SJSA1 (cell line): ENCODE results near the gene ZRANB3. TPM values are rescaled to one million over a fixed set of nuclear protein-coding genes. Genes with fewer than 3 reads are reported as not detected.

Experiments used
- DNase-seq, 2 experiments: peaks; one replicate each; pipeline ENCODE4 v3.0.0-alpha.2; 2015 to 2020; ENCODE audit warnings: low spot score in 2 of 2, low read depth in 1 of 2
- H3K27ac ChIP-seq: fragments of 250-450 bp; sonication (Bioruptor Pico); 2 replicates; pipeline ENCODE4 v1.5.1; 2020; ENCODE audit warnings: mild to moderate bottlenecking, moderate library complexity
- H3K27me3 ChIP-seq: fragments of 250-450 bp; sonication (Bioruptor Pico); replicated peaks from 2 replicates; pipeline ENCODE4 v1.5.1; 2020; ENCODE audit warnings: mild to moderate bottlenecking, moderate library complexity
- H3K36me3 ChIP-seq: fragments of 250-450 bp; sonication (Bioruptor Pico); 2 replicates; pipeline ENCODE4 v1.5.1; 2020; ENCODE audit warnings: mild to moderate bottlenecking
- H3K4me1 ChIP-seq: fragments of 250-450 bp; sonication (Bioruptor Pico); replicated peaks from 2 replicates; pipeline ENCODE4 v1.6.1; 2021; ENCODE audit warnings: mild to moderate bottlenecking
- H3K4me3 ChIP-seq: fragments of 250-450 bp; sonication (Bioruptor Pico); 2 replicates; pipeline ENCODE4 v1.5.1; 2020; ENCODE audit warnings: mild to moderate bottlenecking
- H3K9me3 ChIP-seq: fragments of 250-450 bp; sonication (Bioruptor Pico); replicated peaks from 2 replicates; pipeline ENCODE4 v1.5.1; 2020; ENCODE audit warnings: mild to moderate bottlenecking
- total RNA-seq: library from RNA; depleted of rRNA; stranded (reverse); fragments of >200 nt; shearing (Covaris generic); gene quantifications from 2 replicates; pipeline ENCODE4 v1.2.3, GENCODE V29; 2014

Gene ZRANB3
- total RNA-seq, 1 experiment from 2014 or later: 9.3 TPM

DNA sequence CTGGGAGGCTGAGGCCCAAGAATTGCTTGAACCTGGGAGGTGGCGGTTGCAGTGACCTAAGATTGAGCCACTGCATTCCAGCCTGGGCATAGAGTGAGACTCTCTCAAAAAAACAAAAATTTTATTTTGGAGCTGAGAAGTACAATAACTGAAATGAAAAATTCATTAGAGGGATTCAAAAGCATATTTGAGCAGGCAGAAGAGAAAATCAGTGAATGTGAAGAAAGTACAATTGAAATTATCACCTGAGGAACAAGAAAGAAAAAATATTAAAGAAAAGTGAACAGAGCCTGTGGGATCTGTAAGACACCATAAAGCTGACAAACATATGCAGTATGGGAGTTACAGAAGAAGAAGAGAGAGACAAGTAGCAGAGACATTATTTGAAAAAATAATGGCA is 341.9 kb downstream of the ZRANB3 start:
- Histone ChIP-seq H3K27me3 (no peaks in the 10 kb centered on the region), H3K36me3 (no peaks in the 10 kb centered on the region), H3K4me1 (no peaks in the 10 kb centered on the region), H3K9me3 (no peaks in the 10 kb centered on the region), H3K27ac (no peak overlapping the region), H3K4me3 (no peak overlapping the region)
- no peak for DNase-seq

DNA sequence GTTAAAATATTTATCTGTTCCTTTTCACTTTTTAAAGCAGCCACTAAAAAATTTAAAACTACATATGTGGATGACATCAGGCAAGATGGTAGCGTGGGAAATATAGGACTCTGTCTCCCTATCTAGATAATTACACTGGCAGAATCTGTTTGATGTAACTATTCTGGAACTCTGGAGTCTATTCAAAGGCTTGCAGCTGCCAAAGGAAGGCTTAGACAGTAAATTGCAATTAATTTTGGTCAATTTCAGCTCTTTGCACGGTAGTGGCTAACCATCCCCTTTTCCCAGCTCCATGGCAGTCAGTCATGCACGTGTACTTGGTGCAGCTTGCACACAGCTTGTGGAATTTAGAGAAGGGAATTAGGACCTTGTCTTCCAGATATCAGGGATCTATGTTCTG is 343.7 kb downstream of the ZRANB3 start:
- Histone ChIP-seq H3K4me3 (no peak overlapping the region), H3K27me3 (no peaks in the 10 kb centered on the region), H3K36me3 (no peaks in the 10 kb centered on the region), H3K9me3 (no peaks in the 10 kb centered on the region), H3K27ac (no peak overlapping the region), H3K4me1 (no peaks in the 10 kb centered on the region)
- no peak for DNase-seq

DNA sequence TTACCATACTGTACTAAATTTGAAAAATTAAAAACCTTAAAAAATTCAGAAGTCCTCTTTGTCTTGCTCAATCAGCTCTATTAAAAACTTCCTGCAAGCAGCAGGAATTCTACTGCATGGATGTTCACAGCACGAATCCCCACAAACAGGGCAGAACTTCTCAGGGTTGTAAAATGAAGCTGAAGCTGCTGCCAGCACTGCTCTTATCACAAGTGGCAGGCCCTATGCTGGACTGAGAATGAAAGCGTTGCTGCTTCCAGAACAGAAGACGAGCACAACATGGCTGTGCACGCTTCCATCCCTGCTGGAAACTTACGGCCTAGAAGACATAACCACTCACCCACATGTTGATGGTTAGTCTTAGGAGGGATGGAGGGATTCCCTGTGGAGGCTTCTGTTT is 345.0 kb downstream of the ZRANB3 start:
- Histone ChIP-seq H3K4me3 (no peak overlapping the region), H3K27me3 (no peaks in the 10 kb centered on the region), H3K9me3 (no peaks in the 10 kb centered on the region), H3K27ac (no peak overlapping the region), H3K36me3 (no peaks in the 10 kb centered on the region), H3K4me1 (no peaks in the 10 kb centered on the region)
- DNase-seq: no peak

DNA sequence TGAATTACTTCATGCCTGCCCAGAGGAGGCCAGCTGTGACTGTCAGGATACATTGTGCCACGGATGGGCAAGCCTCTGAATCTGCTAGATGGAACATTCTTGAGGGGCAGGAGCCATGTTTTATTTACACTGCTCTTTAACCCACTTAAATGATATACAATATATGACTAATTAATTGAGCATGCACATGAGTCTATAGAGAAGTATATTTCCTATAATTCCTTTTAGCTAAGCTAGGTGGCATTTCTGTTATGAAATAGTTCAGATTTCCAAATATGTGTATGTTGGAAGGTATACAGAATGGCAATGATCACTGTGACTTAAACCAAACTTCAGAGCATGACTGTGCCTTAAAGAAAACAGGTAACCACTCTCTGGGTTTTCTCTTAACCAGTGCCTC is 347.2 kb downstream of the ZRANB3 start:
- H3K27me3 ChIP-seq: no peaks in the 10 kb centered on the region
- no peak for DNase-seq
- H3K4me3 ChIP-seq: no peak overlapping the region
- H3K36me3 ChIP-seq: no peaks in the 10 kb centered on the region
- H3K9me3 ChIP-seq: no peaks in the 10 kb centered on the region
- no peak overlapping the region for H3K27ac ChIP-seq
- H3K4me1 ChIP-seq: no peaks in the 10 kb centered on the region

DNA sequence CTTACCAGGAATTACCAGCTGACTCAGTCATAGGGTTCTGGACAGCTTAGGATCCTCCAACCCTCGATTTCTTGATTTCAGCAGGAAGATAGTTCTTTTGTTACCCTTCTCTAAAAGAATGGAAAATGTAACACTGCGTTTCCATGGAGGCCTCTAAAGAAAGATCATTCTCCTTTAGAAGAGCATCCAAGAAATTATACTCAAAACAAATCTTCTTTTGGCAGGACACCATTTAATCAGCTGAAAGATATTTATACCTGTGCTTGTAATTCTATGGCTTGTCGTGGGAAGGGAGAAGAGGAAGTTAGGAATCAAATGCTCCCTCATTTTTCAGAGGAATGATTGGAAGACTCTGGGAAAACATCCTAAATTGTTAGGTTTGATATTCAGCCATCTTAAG is 348.4 kb downstream of the ZRANB3 start:
- no peaks in the 10 kb centered on the region for H3K4me1 ChIP-seq
- no peak overlapping the region for H3K4me3 ChIP-seq
- H3K27ac ChIP-seq: no peak overlapping the region
- no peaks in the 10 kb centered on the region for H3K27me3 ChIP-seq
- H3K9me3 ChIP-seq: no peaks in the 10 kb centered on the region
- H3K36me3 ChIP-seq: no peaks in the 10 kb centered on the region
- no peak for DNase-seq

DNA sequence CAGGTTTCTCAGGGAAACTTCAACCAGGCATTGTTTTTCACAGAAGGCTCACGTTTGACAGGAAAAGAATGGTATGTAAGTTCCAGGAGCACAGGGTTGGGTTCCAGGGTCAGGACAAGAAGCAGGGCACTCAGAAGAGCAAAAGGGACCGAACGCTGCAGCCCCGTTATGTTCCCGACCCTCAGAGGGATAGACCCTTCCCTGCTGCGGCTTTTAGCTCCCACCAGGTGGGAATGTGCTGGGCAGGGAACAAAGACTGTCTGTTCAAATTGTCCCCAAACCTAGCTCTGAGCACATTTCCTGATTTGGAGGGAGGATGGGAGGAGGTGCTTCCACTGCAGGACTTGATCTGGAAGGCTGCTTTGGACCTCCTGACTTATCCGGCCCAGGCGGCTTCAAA is 348.8 kb downstream of the ZRANB3 start:
- Histone ChIP-seq H3K27ac (no peak overlapping the region), H3K9me3 (no peaks in the 10 kb centered on the region), H3K4me1 (no peaks in the 10 kb centered on the region), H3K27me3 (no peaks in the 10 kb centered on the region), H3K36me3 (no peaks in the 10 kb centered on the region), H3K4me3 (no peak overlapping the region)
- no peak for DNase-seq

DNA sequence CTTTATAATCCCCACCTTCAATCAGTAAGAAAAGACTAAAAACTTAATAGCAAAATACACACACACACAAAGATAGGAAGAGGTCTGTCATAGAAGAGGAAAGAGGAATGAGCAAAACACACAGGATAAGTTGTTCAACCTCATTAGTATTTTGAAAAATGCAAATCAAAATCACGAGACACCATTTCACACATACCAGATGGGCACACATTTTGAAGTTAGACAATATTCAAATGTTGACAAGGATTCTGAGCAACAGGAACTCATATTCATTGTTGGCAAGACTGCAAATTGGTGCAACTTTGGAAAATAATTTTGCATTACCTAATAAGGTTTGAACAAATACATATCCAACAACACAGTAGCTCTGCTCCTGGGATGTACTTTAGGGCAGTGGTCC is 351.3 kb downstream of the ZRANB3 start:
- no peaks in the 10 kb centered on the region for H3K9me3 ChIP-seq
- H3K27ac ChIP-seq: no peak overlapping the region
- H3K4me1 ChIP-seq: no peaks in the 10 kb centered on the region
- no peaks in the 10 kb centered on the region for H3K27me3 ChIP-seq
- DNase-seq: no peak
- H3K36me3 ChIP-seq: peaks cover 11% of the 10 kb centered on the region
- H3K4me3 ChIP-seq: no peak overlapping the region

DNA sequence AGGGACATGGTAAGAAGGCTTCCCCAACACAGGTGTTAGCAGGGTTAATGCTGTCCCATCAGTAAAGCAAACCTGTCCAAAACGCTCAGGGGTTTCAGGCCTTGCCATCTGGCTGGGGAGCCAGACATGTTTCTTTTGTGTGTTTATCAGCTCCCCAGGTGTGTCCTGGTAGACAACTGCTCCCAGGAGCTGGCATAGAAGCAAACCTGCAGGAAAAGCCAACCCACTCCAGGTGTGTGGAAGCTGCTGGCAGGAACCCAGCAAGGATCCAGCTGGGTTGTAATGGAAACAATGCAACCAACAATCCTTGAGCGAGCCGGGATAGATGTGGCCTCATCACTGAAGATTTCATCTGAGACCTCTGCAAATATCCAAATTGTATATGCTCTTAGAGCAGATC is 355.8 kb downstream of the ZRANB3 start:
- H3K27ac ChIP-seq: no peak overlapping the region
- no peak for DNase-seq
- H3K4me1 ChIP-seq: no peaks in the 10 kb centered on the region
- peaks cover 27% of the 10 kb centered on the region for H3K36me3 ChIP-seq
- no peak overlapping the region for H3K4me3 ChIP-seq
- H3K27me3 ChIP-seq: no peaks in the 10 kb centered on the region
- H3K9me3 ChIP-seq: no peaks in the 10 kb centered on the region

DNA sequence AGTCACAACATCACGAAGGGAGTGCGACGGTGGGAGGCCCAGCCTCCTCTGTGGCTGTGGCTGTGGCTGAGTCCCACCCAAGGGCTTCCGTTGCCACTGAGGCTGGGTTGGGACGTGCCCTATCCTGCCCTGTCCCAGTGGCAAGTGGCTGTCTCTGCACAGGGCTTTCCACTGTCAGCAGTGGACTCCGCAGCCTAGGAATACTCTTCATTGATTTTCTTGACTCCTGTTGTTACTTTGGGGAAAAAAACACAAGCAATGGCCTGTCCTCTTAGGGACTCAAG is 356.3 kb downstream of the ZRANB3 start:
- H3K36me3 ChIP-seq: peaks cover 31% of the 10 kb centered on the region
- no peak overlapping the region for H3K27ac ChIP-seq
- H3K27me3 ChIP-seq: no peaks in the 10 kb centered on the region
- no peaks in the 10 kb centered on the region for H3K4me1 ChIP-seq
- H3K9me3 ChIP-seq: no peaks in the 10 kb centered on the region
- H3K4me3 ChIP-seq: no peak overlapping the region
- no peak for DNase-seq

DNA sequence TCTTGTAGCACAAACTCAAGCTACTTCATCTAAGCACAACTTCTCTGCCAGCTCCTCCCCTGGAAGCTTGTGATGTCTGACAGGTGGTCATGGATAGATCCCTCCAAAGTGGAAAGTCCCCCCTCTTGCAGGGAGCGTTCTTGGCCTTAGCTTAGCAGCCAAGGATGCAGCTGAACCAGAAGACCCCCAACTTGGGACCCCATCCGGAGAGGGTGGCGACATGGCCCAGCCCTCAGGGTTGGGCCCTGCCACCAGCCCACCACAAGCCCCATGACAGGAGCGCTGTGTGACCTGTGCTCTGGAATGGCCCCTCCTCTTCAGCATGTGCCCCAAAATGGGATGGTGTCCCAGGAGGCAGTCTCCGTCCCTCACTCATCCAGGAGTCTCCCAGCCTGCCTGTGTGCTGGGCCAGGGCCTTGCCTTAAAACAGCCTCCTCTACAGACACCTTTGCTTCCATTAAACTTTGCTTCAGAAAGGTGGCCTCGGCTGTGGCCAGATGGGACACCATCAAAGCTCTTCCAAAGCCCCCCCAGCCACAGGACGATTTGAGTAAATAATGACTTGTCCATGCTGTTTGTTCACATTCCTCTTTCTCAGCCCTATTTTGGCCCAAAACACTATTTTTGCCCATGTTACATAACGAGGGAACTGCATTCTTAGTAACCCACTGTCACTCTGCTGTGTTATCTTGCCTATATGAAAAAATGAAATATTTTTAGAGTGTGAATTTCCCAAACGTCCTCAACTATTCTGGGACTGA is 356.8 kb downstream of the ZRANB3 start:
- Histone ChIP-seq H3K27me3 (no peaks in the 10 kb centered on the region), H3K9me3 (no peaks in the 10 kb centered on the region)

DNA sequence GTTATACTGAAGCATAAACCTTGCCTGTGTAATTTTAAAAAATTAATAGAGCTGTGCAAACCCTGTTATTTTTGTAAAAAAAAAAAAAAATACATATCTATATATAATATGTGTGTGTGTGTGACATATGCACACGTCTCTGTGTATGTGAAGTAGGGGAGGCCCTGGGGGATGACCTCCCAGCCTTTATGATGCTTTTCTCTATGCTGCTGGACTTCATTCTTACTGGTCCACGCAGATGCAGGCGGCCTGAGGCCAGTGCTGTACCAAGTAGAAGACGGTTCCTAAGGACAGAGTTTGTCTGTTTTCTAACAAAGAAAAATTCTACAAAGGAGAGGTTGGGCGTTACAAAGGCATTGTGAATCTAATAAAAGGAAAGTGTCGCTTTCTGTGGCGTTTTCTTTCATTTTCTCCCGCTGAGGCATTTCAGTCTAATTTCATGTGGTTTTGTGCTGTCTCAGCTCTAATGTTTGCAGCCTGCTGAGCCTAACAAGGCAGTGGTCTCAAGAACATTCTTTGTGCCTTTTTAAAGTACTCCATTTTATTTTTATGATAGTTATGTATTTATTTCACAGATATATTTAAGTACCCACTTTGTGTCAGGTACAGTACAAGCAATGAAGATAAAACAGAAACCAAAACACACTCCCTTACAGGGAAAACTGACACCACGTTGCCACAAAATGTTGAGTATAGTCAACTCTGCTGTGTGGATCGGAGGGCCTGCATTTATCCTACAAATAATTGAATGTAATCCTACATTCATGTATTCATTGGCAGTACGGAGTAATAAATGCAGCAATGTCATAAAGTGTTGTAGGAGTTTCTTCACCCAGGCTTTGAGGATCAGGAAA is 360.9 kb downstream of the ZRANB3 start:
- no peak for DNase-seq
- peaks cover 59% of the 10 kb centered on the region for H3K36me3 ChIP-seq
- H3K9me3 ChIP-seq: no peaks in the 10 kb centered on the region
- H3K4me1 ChIP-seq: no peaks in the 10 kb centered on the region
- no peak overlapping the region; the same call in 1 of the 2 replicates for H3K27ac ChIP-seq
- no peaks in the 10 kb centered on the region for H3K27me3 ChIP-seq
- no peak overlapping the region for H3K4me3 ChIP-seq

More for the DNA sequence above, 356.8 kb downstream of the ZRANB3 start:
- Histone ChIP-seq H3K27ac (no peak overlapping the region), H3K4me3 (no peak overlapping the region), H3K36me3 (peaks cover 37% of the 10 kb centered on the region), H3K4me1 (no peaks in the 10 kb centered on the region)
- DNase-seq: no peak

DNA sequence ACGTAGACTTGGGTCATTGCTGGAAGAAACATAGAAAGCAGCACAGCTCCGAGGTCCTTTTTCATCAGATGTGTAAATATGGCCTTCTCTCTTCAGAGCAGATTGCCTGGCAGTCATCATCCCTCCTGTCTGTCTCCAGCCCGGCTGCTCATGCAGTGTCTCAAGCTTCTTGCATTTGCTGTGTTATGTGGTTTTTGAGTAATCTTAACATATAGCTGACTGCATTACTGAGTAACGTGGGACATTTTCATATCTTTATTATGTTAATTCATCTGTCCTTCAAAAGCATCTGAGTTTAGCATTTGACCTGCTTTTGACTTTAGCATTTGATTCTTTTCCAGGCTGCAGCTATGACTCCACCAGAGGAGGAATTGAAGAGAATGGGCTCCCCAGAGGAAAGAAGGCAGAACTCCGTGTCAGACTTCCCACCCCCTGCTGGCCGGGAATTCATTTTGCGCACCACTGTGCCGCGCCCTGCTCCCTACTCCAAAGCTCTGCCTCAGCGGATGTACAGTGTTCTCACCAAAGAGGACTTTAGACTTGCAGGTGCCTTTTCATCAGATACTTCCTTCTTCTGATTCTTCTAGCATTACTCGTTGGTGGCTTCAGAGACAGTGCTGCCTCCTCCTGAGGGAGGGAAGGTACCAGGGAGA is 362.7 kb downstream of the ZRANB3 start:
- peaks cover 66% of the 10 kb centered on the region for H3K36me3 ChIP-seq
- no peak for DNase-seq
- no peak overlapping the region for H3K4me3 ChIP-seq
- no peaks in the 10 kb centered on the region for H3K9me3 ChIP-seq
- no peak overlapping the region for H3K27ac ChIP-seq
- no peaks in the 10 kb centered on the region for H3K27me3 ChIP-seq
- H3K4me1 ChIP-seq: no peaks in the 10 kb centered on the region

DNA sequence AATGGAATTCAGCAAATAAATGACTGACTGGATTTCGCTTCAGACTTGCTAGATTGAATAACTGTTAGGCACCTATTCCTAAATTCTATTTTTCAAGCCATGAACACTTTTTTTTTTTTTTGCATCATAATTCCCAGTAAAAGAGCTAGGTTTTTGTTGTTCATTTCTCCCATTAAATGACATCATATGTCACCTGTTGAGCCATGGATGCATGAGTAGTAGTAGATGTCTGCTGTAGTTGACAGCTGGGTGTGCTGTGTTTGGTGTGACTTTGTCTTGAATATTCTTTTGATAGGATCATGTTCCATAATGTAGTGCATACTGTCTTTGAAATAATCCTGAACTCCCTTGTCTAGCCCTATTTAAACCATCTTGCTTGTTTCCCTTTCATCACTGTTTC is 363.7 kb downstream of the ZRANB3 start:
- Histone ChIP-seq H3K27me3 (no peaks in the 10 kb centered on the region), H3K36me3 (peaks cover 75% of the 10 kb centered on the region), H3K4me3 (no peak overlapping the region), H3K4me1 (no peaks in the 10 kb centered on the region), H3K9me3 (no peaks in the 10 kb centered on the region), H3K27ac (no peak overlapping the region)
- DNase-seq: no peak

DNA sequence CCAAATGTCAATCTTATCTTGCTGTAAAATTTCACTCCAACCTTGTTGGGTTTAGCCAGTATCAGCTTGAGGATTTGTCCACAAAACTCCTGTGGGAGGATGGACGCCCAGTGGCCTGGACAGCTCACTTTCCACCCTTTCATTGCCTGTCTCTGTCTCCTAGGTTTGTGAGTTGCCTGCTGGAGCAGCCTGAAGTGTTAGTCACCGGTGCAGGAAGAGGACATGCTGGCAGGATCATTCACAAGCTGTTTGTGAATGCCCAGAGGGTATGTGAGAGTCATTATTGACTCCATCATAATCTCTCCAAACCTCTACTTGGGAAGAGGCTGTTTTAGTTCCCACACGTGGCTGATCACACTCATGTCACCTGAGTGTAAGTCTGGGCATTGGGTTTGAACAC is 366.6 kb downstream of the ZRANB3 start:
- no peak overlapping the region for H3K4me3 ChIP-seq
- no peaks in the 10 kb centered on the region for H3K27me3 ChIP-seq
- H3K4me1 ChIP-seq: no peaks in the 10 kb centered on the region
- no peaks in the 10 kb centered on the region for H3K9me3 ChIP-seq
- DNase-seq: no peak
- H3K36me3 ChIP-seq: peaks cover 59% of the 10 kb centered on the region
- H3K27ac ChIP-seq: no peak overlapping the region
